H1 (cell line): ENCODE data around the gene MAP2K7. TPM values are rescaled to one million over a fixed set of nuclear protein-coding genes. Genes with fewer than 3 reads are reported as not detected.
A peak's percentile ranks its signal among the peaks of the same experiment; 100 is the strongest.

Source experiments
- CTCF ChIA-PET: fragments of 300-600 bp; sonication (Branson Sonifier 250); formaldehyde crosslinking; loops from one replicate; lab custom pipeline; 2021; ENCODE audit not compliant: partially characterized antibody; lab: Charles Lee
- POLR2A ChIA-PET: fragments of 300-600 bp; sonication (Branson Sonifier 250); formaldehyde crosslinking; loops from one replicate; lab custom pipeline; 2021; ENCODE audit warnings: inconsistent platforms; ENCODE audit not compliant: partially characterized antibody; lab: Charles Lee
- DNase-seq, 2 experiments: peaks; one replicate each; pipeline versions ENCODE4 v3.0.0 to v3.0.0-alpha.2; 2010 to 2022; ENCODE audit warnings: low spot score in 2 of 2, low read depth in 1 of 2, mixed read lengths in 1 of 2
- FAIRE-seq: peaks from 2 replicates; lab custom pipeline; 2011; peaks lifted over from hg19 to GRCh38; lab: Jason Lieb, UNC
- H2AFZ ChIP-seq: 2 replicates; pipeline ENCODE4 v1.8.1; 2012; ENCODE audit warnings: low read length, inconsistent platforms
- H2AK5ac ChIP-seq: 2 replicates; pipeline ENCODE4 v1.6.1; 2013; ENCODE audit warnings: low read depth, low read length
- H2BK120ac ChIP-seq: replicated peaks from 2 replicates; pipeline ENCODE3; 2013; ENCODE audit warnings: low read depth, low read length, inconsistent platforms
- H2BK12ac ChIP-seq: 2 replicates; pipeline ENCODE4 v1.6.1; 2013; ENCODE audit warnings: low read depth, low read length
- H2BK15ac ChIP-seq: 2 replicates; pipeline ENCODE4 v1.6.1; 2013; ENCODE audit warnings: low read length
- H2BK20ac ChIP-seq: 2 replicates; pipeline ENCODE4 v1.6.1; 2013; ENCODE audit warnings: low read length
- H2BK5ac ChIP-seq: 2 replicates; pipeline ENCODE4 v1.6.1; 2013; ENCODE audit warnings: low read depth, low read length
- H3K14ac ChIP-seq: 2 replicates; pipeline ENCODE4 v1.6.1; 2013; ENCODE audit warnings: inconsistent platforms; ENCODE audit not compliant: insufficient read length
- H3K18ac ChIP-seq: 2 replicates; pipeline ENCODE4 v1.6.1; 2013; ENCODE audit warnings: low read length; ENCODE audit errors: extremely low read depth
- H3K23ac ChIP-seq: 2 replicates; pipeline ENCODE4 v1.6.1; 2013; ENCODE audit warnings: inconsistent platforms; ENCODE audit not compliant: insufficient read length
- H3K23me2 ChIP-seq: 2 replicates; pipeline ENCODE4 v1.6.1; 2013; ENCODE audit warnings: low read depth, low read length
- H3K27ac ChIP-seq: 2 replicates; pipeline ENCODE4 v1.6.1; 2011; ENCODE audit warnings: low read depth, low read length, inconsistent platforms
- H3K27me3 ChIP-seq, 4 experiments: replicated peaks in 1 of 4; 1 replicate in 1 of 4; 2 replicates in 3 of 4; pipeline versions ENCODE4 v1.6.1 to v1.8.1; 2011 to 2013; ENCODE audit warnings: low read length in 3 of 4, mild to moderate bottlenecking in 3 of 4, inconsistent platforms in 2 of 4, mixed read lengths in 2 of 4, moderate library complexity in 1 of 4; ENCODE audit not compliant: control insufficient read depth in 3 of 4, insufficient read depth in 3 of 4; ENCODE audit errors: extremely low read depth in 1 of 4
- H3K36me3 ChIP-seq, 4 experiments: 2 replicates each; pipeline versions ENCODE4 v1.6.1 to v1.8.1; 2011 to 2013; ENCODE audit warnings: mild to moderate bottlenecking in 4 of 4, low read length in 3 of 4, moderate library complexity in 2 of 4, control low read depth in 1 of 4, inconsistent platforms in 1 of 4; ENCODE audit not compliant: insufficient read depth in 4 of 4, control insufficient read depth in 2 of 4
- H3K4ac ChIP-seq: replicated peaks from 2 replicates; pipeline ENCODE3; 2013; ENCODE audit warnings: low read length, low read depth, mixed read lengths, inconsistent platforms; ENCODE audit not compliant: insufficient read length
- H3K4me1 ChIP-seq, 4 experiments: replicated peaks in 1 of 4; 1 replicate in 1 of 4; 2 replicates in 3 of 4; pipeline versions ENCODE4 v1.6.1 to v1.8.1; 2011 to 2013; ENCODE audit warnings: low read length in 3 of 4, inconsistent platforms in 2 of 4, mixed read lengths in 1 of 4; ENCODE audit not compliant: insufficient read depth in 4 of 4, control insufficient read depth in 3 of 4
- H3K4me2 ChIP-seq, 2 experiments: 2 replicates each; pipeline versions ENCODE4 v1.6.1 to v1.8.1; 2011 to 2013; ENCODE audit warnings: low read depth in 2 of 2, low read length in 2 of 2, control low read depth in 1 of 2, inconsistent platforms in 1 of 2, mild to moderate bottlenecking in 1 of 2; ENCODE audit not compliant: insufficient read depth in 1 of 2
- H3K4me3 ChIP-seq, 4 experiments: fragments of 200-600, 300-600 bp in 1 of 4; sonication (generic), shearing (Covaris generic), sonication (Bioruptor Twin) in 1 of 4; 2 replicates each; pipeline versions ENCODE4 v1.5.1 to v1.8.1; 2011 to 2016; ENCODE audit warnings: low read length in 4 of 4, low read depth in 3 of 4, control low read depth in 2 of 4, inconsistent platforms in 2 of 4, mild to moderate bottlenecking in 2 of 4, mixed read lengths in 1 of 4, moderate library complexity in 1 of 4; ENCODE audit not compliant: insufficient read depth in 2 of 4; ENCODE audit errors: extremely low read depth in 1 of 4
- H3K56ac ChIP-seq: replicated peaks from 2 replicates; pipeline ENCODE3; 2013; ENCODE audit warnings: low read depth, mild to moderate bottlenecking, mixed read lengths, low read length, inconsistent platforms; ENCODE audit not compliant: insufficient read length
- H3K79me1 ChIP-seq: 2 replicates; pipeline ENCODE4 v1.6.1; 2013; ENCODE audit warnings: low read depth, low read length, control low read depth
- H3K79me2 ChIP-seq, 2 experiments: 2 replicates each; pipeline versions ENCODE4 v1.6.1 to v1.8.1; 2012 to 2013; ENCODE audit warnings: low read length in 2 of 2, mild to moderate bottlenecking in 2 of 2, inconsistent platforms in 1 of 2; ENCODE audit not compliant: insufficient read depth in 2 of 2, control insufficient read depth in 1 of 2
- H3K9ac ChIP-seq, 4 experiments: replicated peaks in 1 of 4; 1 replicate in 1 of 4; 2 replicates in 3 of 4; pipeline versions ENCODE4 v1.6.1 to v1.8.1; 2011 to 2013; ENCODE audit warnings: low read depth in 3 of 4, low read length in 3 of 4, control low read depth in 2 of 4, mild to moderate bottlenecking in 2 of 4, moderate library complexity in 2 of 4, inconsistent platforms in 1 of 4; ENCODE audit errors: extremely low read depth in 1 of 4
- H3K9me3 ChIP-seq, 2 experiments: 2 replicates each; pipeline versions ENCODE4 v1.6.1 to v1.8.1; 2012 to 2013; ENCODE audit warnings: mild to moderate bottlenecking in 2 of 2, moderate library complexity in 2 of 2, control low read depth in 1 of 2, inconsistent platforms in 1 of 2, low read depth in 1 of 2, low read length in 1 of 2, mixed read lengths in 1 of 2; ENCODE audit not compliant: insufficient read depth in 2 of 2
- H4K20me1 ChIP-seq, 2 experiments: replicated peaks in 1 of 2; 2 replicates each; pipeline versions ENCODE3 to v1.8.1; 2011 to 2013; ENCODE audit warnings: inconsistent platforms in 2 of 2, low read length in 2 of 2, mild to moderate bottlenecking in 1 of 2; ENCODE audit not compliant: insufficient read depth in 2 of 2, control insufficient read depth in 1 of 2
- H4K5ac ChIP-seq: 2 replicates; pipeline ENCODE4 v1.6.1; 2013; ENCODE audit warnings: low read length, low read depth, mixed read lengths, inconsistent platforms; ENCODE audit not compliant: insufficient read length
- H4K8ac ChIP-seq: 2 replicates; pipeline ENCODE4 v1.8.0; 2013; ENCODE audit warnings: mild to moderate bottlenecking, moderate library complexity, low read length, inconsistent platforms; ENCODE audit not compliant: insufficient read depth; ENCODE audit errors: extremely low read depth
- H4K91ac ChIP-seq: replicated peaks from 2 replicates; pipeline ENCODE3; 2013; ENCODE audit warnings: low read length, mixed read lengths, inconsistent platforms; ENCODE audit not compliant: insufficient read length
- EZH2 ChIP-seq: fragments of 200-600 bp; sonication (generic); IDR thresholded peaks from 2 replicates; pipeline ENCODE4 v1.7.1; 2012; ENCODE audit warnings: low read depth, mild to moderate bottlenecking, moderate library complexity, low read length, inconsistent platforms; ENCODE audit not compliant: severe bottlenecking
- POLR2A ChIP-seq, 2 experiments: IDR thresholded peaks; 1 replicate in 1 of 2; 2 replicates in 1 of 2; pipeline ENCODE4 v1.6.1; 2011; ENCODE audit warnings: low read depth in 2 of 2, low read length in 2 of 2, mild to moderate bottlenecking in 2 of 2; ENCODE audit errors: control extremely low read depth in 1 of 2
- POLR2AphosphoS5 ChIP-seq: IDR thresholded peaks from 2 replicates; pipeline ENCODE4 v1.6.1; 2011; ENCODE audit warnings: low read depth, low read length
- RBBP5 ChIP-seq: IDR thresholded peaks from 2 replicates; pipeline ENCODE4 v1.7.1; 2012; ENCODE audit warnings: low read depth, mild to moderate bottlenecking, inconsistent platforms, low read length, moderate library complexity, borderline replicate concordance
- RNF2 ChIP-seq: fragments of 200-900, 300-1000 bp; sonication (generic); IDR thresholded peaks from 2 replicates; pipeline ENCODE4 v1.7.1; 2016; ENCODE audit warnings: borderline replicate concordance, low read depth, mild to moderate bottlenecking, antibody characterized with exemption, low read length; ENCODE audit not compliant: poor library complexity, severe bottlenecking; ENCODE audit errors: missing control alignments
- SIN3A ChIP-seq, 2 experiments: IDR thresholded peaks in 1 of 2; conservative IDR thresholded peaks in 1 of 2; 2 replicates each; pipeline ENCODE4 v1.6.1; 2011 to 2012; ENCODE audit warnings: low read length in 2 of 2, improper control_type of control experiment in 1 of 2, low read depth in 1 of 2, mild to moderate bottlenecking in 1 of 2
- SIRT6 ChIP-seq: IDR thresholded peaks from one replicate; pipeline ENCODE4 v1.7.1; 2012; ENCODE audit warnings: low read length, inconsistent platforms
- SP1 ChIP-seq: IDR thresholded peaks from 2 replicates; pipeline ENCODE4 v1.6.1; 2011; ENCODE audit warnings: low read depth, low read length
- SP2 ChIP-seq: IDR thresholded peaks from 2 replicates; pipeline ENCODE4 v1.6.1; 2012; ENCODE audit warnings: mild to moderate bottlenecking, low read length, inconsistent platforms
- SP4 ChIP-seq: IDR thresholded peaks from 2 replicates; pipeline ENCODE4 v1.6.1; 2012; ENCODE audit warnings: low read length, inconsistent platforms
- TBP ChIP-seq: IDR thresholded peaks from 2 replicates; pipeline ENCODE4 v1.6.1; 2011; ENCODE audit warnings: low read depth, low read length, improper control_type of control experiment
- WGBS, 2 experiments: shearing (Covaris generic) in 1 of 2; methylation state at CpG; one replicate each; pipeline versions ENCODE4 v1.1.6 to v1.1.7; 2013 to 2015; ENCODE audit warnings: low lambda C conversion rate in 2 of 2, mixed read lengths in 2 of 2, inconsistent platforms in 1 of 2, low coverage in 1 of 2, missing lambda C conversion rate in 1 of 2; ENCODE audit not compliant: insufficient replicate concordance in 2 of 2, insufficient coverage in 1 of 2, insufficient read length in 1 of 2; ENCODE audit errors: extremely low coverage in 1 of 2, missing lambda C conversion rate in 1 of 2; 5-methylcytosine and 5-hydroxymethylcytosine counted together
- polyA plus RNA-seq, 7 experiments: library from polyadenylated mRNA; depleted of rRNA in 3 of 7; stranded (reverse) in 5 of 7; unstranded in 2 of 7; fragments of >200 nt in 5 of 7; fragments of 200-250 nt in 2 of 7; gene quantifications; 1 replicate in 5 of 7; 2 replicates in 1 of 7; 4 replicates in 1 of 7; pipeline versions ENCODE4 v1.2.1 to v1.2.3, GENCODE V29; 2011 to 2013; ENCODE audit warnings: missing spikeins in 2 of 7, mixed read lengths in 2 of 7
- total RNA-seq: library from RNA; stranded (reverse); fragmentation: NEBNext Ultra II Directional; extraction: Animal tissue kit (Norgen Biotek cat#: 25700); gene quantifications from 2 replicates; pipeline ENCODE4 v1.2.1, GENCODE V29; 2021

Gene MAP2K7
- total and polyA plus RNA-seq, 2 of the 8 experiments (the other 6 are each of a cell fraction or from before 2014, with no cell fraction given): 8.9 to 38.3 TPM

GRCh38 chr19:7871437-7872305 lies 32.0 kb upstream of the MAP2K7 start:
- CTCF ChIA-PET: interaction anchor here (0.9 to 1.4 kb wide), 6 partner anchors 10 to 45 kb away, joined by 3 to 4 read pairs (median 4); no protein-coding TSS in a partner anchor
- Histone ChIP-seq H2BK20ac (no peak overlapping the region), H3K4me2 (peak overlapping the region; percentile 60 to 89), H3K9me3 (no peaks in the 10 kb centered on the region), H3K18ac (peak overlapping the region; percentile 79), H2BK5ac (peak overlapping the region; percentile 4; the same call in 1 of the 2 replicates), H2BK15ac (no peak overlapping the region), H4K20me1 (peaks cover 4% of the 10 kb centered on the region in 2 experiments), H3K4me3 (peak overlapping the region in 1 of 4 experiments; percentile 98; a peak in 2 of 8 replicates), H2BK120ac (no peak overlapping the region), H3K27me3 (peaks cover 0 to 16% (median 9%) of the 10 kb centered on the region in 4 experiments; a peak in 4 of 7 replicates), H3K56ac (no peak overlapping the region), H3K14ac (no peak overlapping the region), H3K23ac (no peak overlapping the region), H3K4ac (no peak overlapping the region), H3K23me2 (peaks cover 16% of the 10 kb centered on the region), H3K79me2 (no peaks in the 10 kb centered on the region), H3K36me3 (no peaks in the 10 kb centered on the region), H2BK12ac (no peak overlapping the region), H3K9ac (peak overlapping the region in 1 of 4 experiments; percentile 6; a peak in 1 of 7 replicates), H3K27ac (peak overlapping the region; percentile 82), H2AK5ac (no peak overlapping the region), H4K91ac (no peak overlapping the region), H2AFZ (no peak overlapping the region), H3K79me1 (no peaks in the 10 kb centered on the region; the same call in 1 of the 2 replicates), H4K8ac (0 out of 2 replicates have a peak overlapping the region, but pooled peaks have one; percentile 36), H4K5ac (no peak overlapping the region), H3K4me1 (peaks cover 0 to 21% (median 16%) of the 10 kb centered on the region in 4 experiments; a peak in 5 of 7 replicates)
- 32% methylated on average over 26 of the region's 33 CpGs; no CpG with 5 or more reads in 1 of the 2 experiments for WGBS, 2 experiments
- DNase-seq: peak; percentile 96 to 100
- POLR2A ChIA-PET: interaction anchor here (0.6 to 3.4 kb wide), 8 partner anchors 10 to 671 kb away, joined by 3 to 20 read pairs (median 3); partner anchors contain the start of gene MAP2K7
- peak; percentile 89 for FAIRE-seq
- TF ChIP-seq POLR2AphosphoS5 (0 out of 2 replicates have a peak, but pooled peaks have one; percentile 12), SP1 (peak; percentile 70; the same call in 1 of the 2 replicates), SIN3A (conservative IDR thresholded peaks at IDR 0.05 in 1 of 2, IDR thresholded peaks at IDR 0.05 in 1 of 2; ENCODE audit: low read depth in 1 of 2, low read length in 2 of 2) (no peak), RBBP5 (0 out of 2 replicates have a peak, but pooled peaks have one; percentile 17), SP2 (no peak), SIRT6 (no peak), TBP (no peak), EZH2 (no peak), SP4 (peak; percentile 86; the same call in 1 of the 2 replicates), RNF2 (no peak), POLR2A (IDR thresholded peaks at IDR 0.05; ENCODE audit: control extremely low read depth in 1 of 2, low read depth in 2 of 2, low read length in 2 of 2) (peak in 1 of 2 experiments; percentile 12; a peak in 1 of 3 replicates)
